Body of pancreas (tissue), 4 donors: Measurements from ENCODE around the gene ANKRD33.

Experiments
- CTCF ChIP-seq, 7 experiments: fragments of 450-650 bp in 4 of 7; fragments of 200-600 bp in 3 of 7; sonication (generic) in 3 of 7; IDR thresholded peaks; one replicate each; pipeline ENCODE4 v1.5.1; 2016 to 2019; ENCODE audit warnings: antibody characterized with exemption in 7 of 7
- POLR2A ChIP-seq, 3 donors: fragments of 450-650 bp; IDR thresholded peaks; one replicate each; pipeline ENCODE4 v1.6.1; 2016; ENCODE audit warnings: antibody characterized with exemption in 3 of 3, mild to moderate bottlenecking in 2 of 3

GRCh38 chr12:51914034-51914923, 26.4 kb downstream of the ANKRD33 start:
- TF ChIP-seq POLR2A (IDR thresholded peaks at IDR 0.05) (no peak), CTCF (IDR thresholded peaks at IDR 0.05) (no peak)
